Uterus (tissue), 4 donors: ENCODE results near the gene NDUFC1. TPM values are rescaled to one million over a fixed set of nuclear protein-coding genes. Genes with fewer than 3 reads are reported as not detected.

Experiments used
- DNase-seq, 2 donors: peaks; one replicate each; pipeline ENCODE4 v3.0.0-alpha.2; 2019 to 2020
- H3K27ac ChIP-seq, 2 donors: fragments of 200-600 bp; sonication (generic); 1 replicate in 1 of 2; 2 replicates in 1 of 2; pipeline ENCODE4 v1.5.1; 2016 to 2018
- H3K27me3 ChIP-seq, 2 donors: fragments of 200-600 bp; sonication (generic); one replicate each; pipeline ENCODE4 v1.5.1; 2018 to 2019; ENCODE audit warnings: control low read depth in 1 of 2
- H3K36me3 ChIP-seq, 2 donors: fragments of 200-600 bp; sonication (generic); one replicate each; pipeline ENCODE4 v1.5.1; 2019; ENCODE audit warnings: control low read depth in 1 of 2
- H3K4me1 ChIP-seq, 2 donors: fragments of 200-600 bp; sonication (generic); one replicate each; pipeline ENCODE4 v1.5.1; 2018 to 2019; ENCODE audit warnings: control low read depth in 1 of 2
- H3K4me3 ChIP-seq, 2 donors: fragments of 200-600 bp; sonication (generic); 1 replicate in 1 of 2; 2 replicates in 1 of 2; pipeline ENCODE4 v1.5.1; 2018 to 2019; ENCODE audit warnings: mild to moderate bottlenecking in 1 of 2
- H3K9me3 ChIP-seq, 2 donors: fragments of 200-600 bp; sonication (generic); one replicate each; pipeline ENCODE4 v1.5.1; 2019; ENCODE audit warnings: control low read depth in 1 of 2
- CTCF ChIP-seq, 4 experiments: fragments of 200-600 bp in 2 of 4; fragments of 450-650 bp in 2 of 4; sonication (generic) in 2 of 4; IDR thresholded peaks; one replicate each; pipeline ENCODE4 v1.5.1; 2016 to 2019; ENCODE audit warnings: antibody characterized with exemption in 4 of 4, mild to moderate bottlenecking in 2 of 4, moderate library complexity in 1 of 4
- POLR2A ChIP-seq, 2 donors: fragments of 450-650 bp; IDR thresholded peaks; one replicate each; pipeline ENCODE4 v1.6.1; 2016; ENCODE audit warnings: antibody characterized with exemption in 2 of 2, mild to moderate bottlenecking in 1 of 2, moderate library complexity in 1 of 2
- intact Hi-C: fragments of 100-400 bp; cut with DNase I; formaldehyde crosslinking; loops from one replicate; pipeline ENCODE4 v1.15.1; 2023; ENCODE audit warnings: low total_unique reads
- total RNA-seq, 4 donors: library from RNA; depleted of rRNA in 3 of 4; stranded (reverse); fragments of >200 nt in 3 of 4; gene quantifications; one replicate each; pipeline versions ENCODE4 v1.1.0 to v1.2.4, GENCODE V29; 2014 to 2023
- donor health status: DM: yes; HTN: yes; CAD: no.

NDUFC1 gene
- total RNA-seq, 4 donors from 2014 or later, result 0.77 to 43.8 (median 14.9) TPM

GRCh38 chr4:139299536-139299935 is 2.7 kb downstream of the NDUFC1 start:
- TF ChIP-seq POLR2A (IDR thresholded peaks at IDR 0.05) (no peak), CTCF (IDR thresholded peaks at IDR 0.05) (no peak)
- DNase-seq, result no peak
- no peaks in the 10 kb centered on the region for H3K9me3 ChIP-seq
- no peaks in the 10 kb centered on the region for H3K27me3 ChIP-seq
- H3K27ac ChIP-seq, result no peak overlapping the region
- H3K4me3 ChIP-seq, result no peak overlapping the region
- no peaks in the 10 kb centered on the region for H3K36me3 ChIP-seq
- intact Hi-C loops, result loop anchor here (10.0 kb wide), 1 partner anchor 205 kb away; no protein-coding TSS in a partner anchor
- peaks cover 0 to 4% of the 10 kb centered on the region in 2 donors for H3K4me1 ChIP-seq

- no peak overlapping the region for H3K4me3 ChIP-seq
- no peak for TF ChIP-seq CTCF (IDR thresholded peaks at IDR 0.05)
- TF ChIP-seq POLR2A (IDR thresholded peaks at IDR 0.05), result no peak
- no peaks in the 10 kb centered on the region for H3K9me3 ChIP-seq
- no peak overlapping the region for H3K27ac ChIP-seq
- H3K4me1 ChIP-seq, result peaks cover 0 to 4% of the 10 kb centered on the region in 2 donors
- intact Hi-C loops, result loop anchor here (10.0 kb wide), 1 partner anchor 202 kb away; no protein-coding TSS in a partner anchor
- H3K27me3 ChIP-seq, result no peaks in the 10 kb centered on the region
- DNase-seq, result no peak
- H3K36me3 ChIP-seq, result no peaks in the 10 kb centered on the region
Observed at GRCh38 chr4:139297001-139297410, 5.3 kb downstream of the NDUFC1 start.

- no peak for DNase-seq
- Histone ChIP-seq H3K36me3 (no peaks in the 10 kb centered on the region), H3K27me3 (no peaks in the 10 kb centered on the region), H3K27ac (peak overlapping the region; percentile 84 to 87), H3K4me3 (peak overlapping the region; percentile 71 to 84), H3K4me1 (peaks cover 0 to 4% of the 10 kb centered on the region in 2 donors), H3K9me3 (no peaks in the 10 kb centered on the region)
- intact Hi-C loops, result loop anchor here (10.0 kb wide), 1 partner anchor 201 kb away; no protein-coding TSS in a partner anchor
- TF ChIP-seq POLR2A (IDR thresholded peaks at IDR 0.05) (no peak), CTCF (IDR thresholded peaks at IDR 0.05) (no peak)
Observed at GRCh38 chr4:139295942-139296299, 6.4 kb downstream of the NDUFC1 start.

- Histone ChIP-seq H3K4me1 (peaks cover 0 to 4% of the 10 kb centered on the region in 2 donors), H3K27ac (peak overlapping the region; percentile 84 to 87)
- intact Hi-C loops, result loop anchor here (10.0 kb wide), 1 partner anchor 201 kb away; no protein-coding TSS in a partner anchor
Observed at GRCh38 chr4:139295206-139295941, 6.9 kb downstream of the NDUFC1 start.

More at GRCh38 chr4:139295206-139295941, 6.9 kb downstream of the NDUFC1 start:
- H3K27me3 ChIP-seq, result no peaks in the 10 kb centered on the region
- TF ChIP-seq CTCF (IDR thresholded peaks at IDR 0.05) (peak; percentile 92 to 98 (median 94)), POLR2A (IDR thresholded peaks at IDR 0.05) (peak; percentile 47 to 48)
- peak overlapping the region; percentile 71 to 84 for H3K4me3 ChIP-seq
- DNase-seq, result peak; percentile 96 to 97
- no peaks in the 10 kb centered on the region for H3K36me3 ChIP-seq
- H3K9me3 ChIP-seq, result no peaks in the 10 kb centered on the region
